Stimulated activated CD8-positive, alpha-beta memory T cell treated with anti-CD3 and anti-CD28 coated beads, Interleukin-7, amount 100 ng/mL, for 4 hours (primary cell): Measurements from ENCODE around the gene PISD.
"Not testable (repeated sequence)": the region's sequence is repeated elsewhere in the genome, so short reads cannot be mapped to it uniquely, and the experiment has no call there.

Experiments
- DNase-seq, 2 donors: peaks; one replicate each; pipeline ENCODE4 v3.0.0-alpha.2; 2020; ENCODE audit warnings: low read depth in 2 of 2

Gene PISD

GRCh38 chr22:31661851-31662667, at the start of gene PISD:
PISD (minus strand) TSS chr22:31662215; CDS start chr22:31662208, 7 bp downstream.
- peak; percentile 94 to 95 for DNase-seq

- DNase-seq = not testable (repeated sequence)
Observed at GRCh38 chr22:31711226-31711625, 49.2 kb upstream of the PISD start.

DNA sequence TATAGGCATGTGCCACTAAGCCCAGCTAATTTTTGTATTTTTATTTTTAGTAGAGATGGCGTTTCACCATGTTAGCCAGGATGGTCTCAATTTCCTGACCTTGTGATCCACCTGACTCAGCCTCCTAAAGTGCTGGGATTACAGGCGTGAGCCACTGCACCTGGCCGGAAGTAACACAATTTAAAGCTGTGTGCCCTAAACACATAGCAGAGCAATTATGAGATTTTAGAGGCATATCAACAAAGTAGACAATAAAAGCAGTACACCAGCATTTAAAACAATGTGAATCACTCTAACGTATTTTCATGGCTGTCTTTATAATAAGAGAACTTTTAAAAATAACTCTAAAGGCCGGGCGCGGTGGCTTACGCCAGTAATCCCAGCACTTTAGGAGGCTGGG, 45.5 kb upstream of the PISD start:
- DNase-seq = no peak

DNA sequence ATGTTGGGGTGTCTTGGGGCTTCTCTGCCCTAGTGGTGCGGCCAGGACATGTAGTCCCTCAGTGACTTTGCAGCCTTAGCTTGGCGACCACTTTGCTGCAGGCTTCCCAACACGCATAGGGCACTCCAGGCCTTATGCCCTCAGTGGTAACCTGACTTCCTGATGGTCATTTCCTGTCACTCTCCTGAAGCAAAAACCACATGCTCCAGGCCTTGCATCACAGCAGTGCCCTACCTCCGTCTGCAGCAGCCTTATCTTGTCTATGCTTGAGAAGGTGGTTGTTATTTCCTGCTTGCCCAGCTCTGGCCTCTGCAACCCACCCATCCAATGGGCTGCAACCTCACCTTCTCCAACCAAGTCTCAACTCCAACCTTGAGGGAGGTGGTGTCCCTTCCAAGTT, 33.4 kb upstream of the PISD start:
- no peak for DNase-seq

GRCh38 chr22:31694046-31694445, 32.0 kb upstream of the PISD start:
- DNase-seq = not testable (repeated sequence)

DNA sequence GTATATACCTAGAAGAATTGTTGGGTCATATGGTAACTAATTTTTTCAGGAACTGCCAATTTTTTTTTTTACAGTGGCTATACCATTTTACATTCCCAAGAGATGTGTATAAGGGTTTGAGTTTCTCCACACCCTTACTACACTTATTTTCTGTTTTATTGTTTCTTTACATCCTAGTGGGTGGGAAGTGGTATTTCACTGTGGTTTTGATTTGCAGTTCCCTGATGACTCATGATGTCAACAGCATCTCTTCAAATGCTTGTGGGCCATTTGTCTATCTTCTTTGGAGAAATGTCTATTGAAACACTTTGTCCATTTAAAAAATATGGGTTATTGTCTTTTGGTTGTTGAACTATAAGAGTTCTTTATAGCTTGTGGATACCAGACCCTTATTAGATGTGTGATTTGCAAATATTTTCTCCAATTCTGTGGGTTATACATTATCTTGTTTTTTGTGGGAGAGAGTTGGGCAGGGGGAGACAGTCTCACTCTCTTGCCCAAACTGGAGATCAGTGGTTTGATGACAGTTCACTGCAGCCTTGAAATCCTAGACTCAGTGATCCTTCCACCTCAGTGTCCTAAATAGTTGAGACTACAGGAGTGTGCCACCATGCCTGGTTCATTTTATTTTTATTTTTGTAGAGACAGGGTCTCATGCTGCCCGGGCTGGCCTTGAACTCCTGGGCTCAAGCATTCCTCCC, 30.3 kb upstream of the PISD start:
- DNase-seq = no peak

- no peak for DNase-seq
Observed at GRCh38 chr22:31691408-31691807, 29.4 kb upstream of the PISD start.

- no peak for DNase-seq
Observed at GRCh38 chr22:31683181-31684105, 21.4 kb upstream of the PISD start.

- DNase-seq = no peak
Observed at GRCh38 chr22:31682751-31683150, 20.7 kb upstream of the PISD start.

GRCh38 chr22:31681349-31682345, 19.6 kb upstream of the PISD start:
- DNase-seq = no peak

GRCh38 chr22:31680861-31681341, 18.9 kb upstream of the PISD start:
- DNase-seq = no peak

- no peak for DNase-seq
Observed at GRCh38 chr22:31678748-31679147, 16.7 kb upstream of the PISD start.

DNA sequence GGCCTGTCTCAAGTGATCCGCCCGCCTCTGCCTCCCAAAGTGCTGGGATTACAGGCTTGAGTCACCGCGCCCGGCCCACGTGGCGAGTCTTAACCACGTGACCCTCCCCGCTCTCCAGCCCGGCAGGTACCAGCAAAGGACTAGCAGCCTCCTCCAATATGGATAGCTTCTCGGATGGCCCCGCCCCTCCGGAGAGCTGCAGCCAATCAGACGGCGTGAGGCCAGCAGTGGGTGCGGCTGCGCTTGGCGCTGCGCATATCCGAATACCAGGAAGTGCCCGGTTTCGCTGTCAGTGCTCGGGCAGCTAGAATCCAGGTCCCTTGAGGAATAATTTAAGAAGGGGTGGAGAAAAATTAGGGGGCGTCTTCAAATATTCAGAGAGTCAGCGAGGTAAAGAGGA, 14.7 kb upstream of the PISD start:
- peak; percentile 88 to 90 for DNase-seq

GRCh38 chr22:31674219-31674618, 12.2 kb upstream of the PISD start:
- DNase-seq = not testable (repeated sequence)

DNA sequence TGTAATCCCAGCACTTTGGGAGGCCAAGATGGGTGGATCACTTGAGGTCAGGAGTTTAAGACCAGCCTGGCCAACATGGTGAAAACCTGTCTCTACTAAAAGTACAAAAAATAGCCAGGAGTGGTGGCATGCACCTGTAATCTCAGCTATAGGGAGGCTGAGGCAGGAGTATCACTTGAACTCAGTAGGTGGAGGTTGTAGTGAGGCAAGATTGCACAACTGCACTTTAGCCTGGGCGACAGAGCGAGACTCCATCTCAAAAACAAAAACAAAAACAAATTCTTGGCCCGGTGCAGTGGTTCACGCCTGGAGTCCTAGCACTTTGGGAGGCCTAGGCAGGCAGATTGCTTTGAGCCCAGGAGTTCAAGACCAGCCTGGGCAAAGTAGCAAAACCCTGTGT, 6.8 kb upstream of the PISD start:
- not testable (repeated sequence) for DNase-seq

DNA sequence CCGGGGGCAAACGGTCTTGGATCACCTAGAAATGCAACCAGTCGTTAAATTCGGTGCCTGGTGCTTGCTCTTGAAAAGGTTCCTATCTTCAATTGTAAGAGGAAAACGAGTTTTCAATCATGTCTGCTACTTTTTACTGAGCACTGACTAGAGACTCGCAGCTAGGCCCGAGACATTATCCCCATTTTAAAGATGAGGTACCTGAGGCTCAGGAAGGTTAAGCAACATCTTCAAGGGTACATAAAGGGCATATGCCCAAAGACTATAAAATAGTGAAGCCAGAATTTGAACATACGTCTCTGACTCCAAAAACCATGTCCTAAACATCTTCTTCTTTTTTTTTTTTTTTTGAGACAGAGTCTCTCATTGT, 638 bp upstream of the PISD start:
- DNase-seq = no peak

- DNase-seq = peak in 1 of 2 donors; percentile 18
Observed at GRCh38 chr22:31660860-31661341, 1.1 kb downstream of the PISD start.

DNA sequence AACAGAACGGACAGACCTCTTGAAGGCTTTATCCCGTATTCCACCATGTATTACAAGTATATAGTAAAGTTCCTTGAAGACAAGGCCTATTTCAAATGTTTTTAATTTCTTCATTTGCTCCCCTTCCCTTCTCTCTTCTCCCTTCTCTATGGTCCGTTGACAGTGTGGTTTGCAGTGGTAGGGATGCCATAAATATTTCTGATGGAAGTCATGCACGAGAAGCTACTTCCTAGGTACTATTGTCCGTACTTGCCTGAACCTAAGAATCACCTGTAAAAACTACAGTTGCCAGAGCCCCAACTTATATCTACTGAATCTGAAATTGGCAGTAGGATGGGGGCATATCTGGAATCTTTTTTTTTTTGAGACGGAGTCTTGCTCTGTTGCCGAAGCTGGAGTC, 2.8 kb downstream of the PISD start:
- no peak for DNase-seq

- DNase-seq = no peak
Observed at GRCh38 chr22:31654408-31654807, 7.6 kb downstream of the PISD start.

- no peak for DNase-seq
Observed at GRCh38 chr22:31653944-31654343, 8.1 kb downstream of the PISD start.
